Caco-2 (cell line): ENCODE measurements around the gene STX1B. TPM values are rescaled to one million over a fixed set of nuclear protein-coding genes. Genes with fewer than 3 reads are reported as not detected.

Experiments used
- BruUV-seq: library from RNA; stranded (reverse); fragments of 400-500 nt; replicated peaks from 2 replicates; lab custom pipeline; 2021; lab: Mats Ljungman, UMichigan
- CTCF ChIA-PET: fragments of 300-600 bp; sonication (Branson Sonifier 250); formaldehyde crosslinking; loops from one replicate; lab custom pipeline; 2022; ENCODE audit warnings: antibody characterized with exemption; lab: Charles Lee
- POLR2A ChIA-PET: fragments of 300-600 bp; sonication (Branson Sonifier 250); formaldehyde crosslinking; loops from one replicate; lab custom pipeline; 2022; ENCODE audit warnings: antibody characterized with exemption; lab: Charles Lee
- DNase-seq, 2 experiments: peaks; one replicate each; pipeline versions ENCODE4 v3.0.0 to v3.0.0-alpha.2; 2020 to 2022
- H3K27me3 ChIP-seq: replicated peaks from 2 replicates; pipeline ENCODE4 v1.6.0; 2011; ENCODE audit warnings: low read length; ENCODE audit not compliant: control insufficient read depth, insufficient read depth
- H3K36me3 ChIP-seq: 2 replicates; pipeline ENCODE4 v1.5.1; 2011; ENCODE audit warnings: low read length; ENCODE audit not compliant: control insufficient read depth, insufficient read depth
- H3K4me1 ChIP-seq: fragments of 250-450 bp; sonication (Bioruptor Pico); 2 replicates; pipeline ENCODE4 v1.5.1; 2020; ENCODE audit warnings: mild to moderate bottlenecking
- H3K4me3 ChIP-seq: 2 replicates; pipeline ENCODE4 v1.5.1; 2011; ENCODE audit warnings: low read depth, mild to moderate bottlenecking, control low read depth, low read length
- H3K9me3 ChIP-seq: fragments of 250-450 bp; sonication (Bioruptor Pico); 2 replicates; pipeline ENCODE4 v1.5.1; 2020; ENCODE audit warnings: mild to moderate bottlenecking, moderate library complexity
- H3K27ac Mint-ChIP-seq: one replicate; pipeline ENCODE4 v1.8.0; 2022; ENCODE audit warnings: mixed read lengths; ENCODE audit not compliant: unreplicated experiment
- H3K27me3 Mint-ChIP-seq: one replicate; pipeline ENCODE4 v1.8.0; 2022; ENCODE audit warnings: mixed read lengths; ENCODE audit not compliant: insufficient read depth, unreplicated experiment
- H3K36me3 Mint-ChIP-seq: one replicate; pipeline ENCODE4 v1.8.0; 2022; ENCODE audit warnings: mild to moderate bottlenecking, mixed read lengths; ENCODE audit not compliant: insufficient read depth, unreplicated experiment
- H3K4me1 Mint-ChIP-seq: one replicate; pipeline ENCODE4 v1.8.0; 2022; ENCODE audit warnings: low read depth, mixed read lengths; ENCODE audit not compliant: unreplicated experiment
- H3K4me3 Mint-ChIP-seq: one replicate; pipeline ENCODE4 v1.8.0; 2022; ENCODE audit warnings: mild to moderate bottlenecking, moderate library complexity, mixed read lengths; ENCODE audit not compliant: unreplicated experiment
- H3K9me3 Mint-ChIP-seq: one replicate; pipeline ENCODE4 v1.8.0; 2022; ENCODE audit warnings: mixed read lengths; ENCODE audit not compliant: unreplicated experiment
- intact Hi-C: fragments of 100-400 bp; cut with micrococcal nuclease; formaldehyde crosslinking; loops from one replicate; pipeline ENCODE4 v1.10.0; 2022; ENCODE audit not compliant: unreplicated experiment
- total RNA-seq: library from RNA; stranded (reverse); gene quantifications from 2 replicates; pipeline ENCODE4 v1.2.3, GENCODE V29; 2022
- TF ChIP-seq, protein P1 (sequence below), 2 experiments: fragments of 200-600 bp in 1 of 2; IDR thresholded peaks; 1 replicate in 1 of 2; 2 replicates in 1 of 2; pipeline versions ENCODE4 v1.5.1 to v1.8.0; 2011 to 2022; ENCODE audit warnings: antibody characterized with exemption in 1 of 2, control low read depth in 1 of 2, inconsistent platforms in 1 of 2, low read depth in 1 of 2, low read length in 1 of 2, mild to moderate bottlenecking in 1 of 2, moderate library complexity in 1 of 2; ENCODE audit not compliant: insufficient read depth in 1 of 2, severe bottlenecking in 1 of 2, unreplicated experiment in 1 of 2

STX1B gene
- total RNA-seq, 1 experiment from 2014 or later: 0.77 TPM

DNA sequence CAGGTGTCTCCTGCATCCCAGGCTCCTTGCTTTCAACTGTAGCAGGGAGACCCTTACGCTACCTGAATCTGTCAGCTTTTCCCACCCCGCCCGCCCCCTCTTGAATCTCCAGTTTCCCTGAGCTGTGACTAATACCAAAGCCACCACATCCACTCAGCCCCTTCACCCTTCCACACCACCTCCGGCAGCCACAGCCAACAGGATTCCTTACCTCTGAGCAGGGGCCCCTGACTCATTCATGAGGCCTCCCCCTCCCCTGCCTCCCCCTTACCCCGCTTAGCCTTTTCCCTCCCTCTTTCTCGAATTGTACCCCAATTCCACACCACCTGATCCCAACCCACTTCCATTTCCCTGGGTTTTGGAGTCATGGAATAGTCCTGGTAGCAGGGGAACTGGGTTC lies 2.3 kb downstream of the STX1B start:
- peaks cover 9% of the 10 kb centered on the region for H3K27me3 Mint-ChIP-seq
- H3K27me3 ChIP-seq: no peaks in the 10 kb centered on the region
- H3K27ac Mint-ChIP-seq: no peak overlapping the region
- DNase-seq: no peak
- H3K4me1 ChIP-seq: no peaks in the 10 kb centered on the region
- no peaks in the 10 kb centered on the region for H3K9me3 ChIP-seq
- H3K36me3 ChIP-seq: no peaks in the 10 kb centered on the region
- no TSS peak for BruUV-seq
- H3K36me3 Mint-ChIP-seq: no peaks in the 10 kb centered on the region
- TF ChIP-seq, protein P1, sequence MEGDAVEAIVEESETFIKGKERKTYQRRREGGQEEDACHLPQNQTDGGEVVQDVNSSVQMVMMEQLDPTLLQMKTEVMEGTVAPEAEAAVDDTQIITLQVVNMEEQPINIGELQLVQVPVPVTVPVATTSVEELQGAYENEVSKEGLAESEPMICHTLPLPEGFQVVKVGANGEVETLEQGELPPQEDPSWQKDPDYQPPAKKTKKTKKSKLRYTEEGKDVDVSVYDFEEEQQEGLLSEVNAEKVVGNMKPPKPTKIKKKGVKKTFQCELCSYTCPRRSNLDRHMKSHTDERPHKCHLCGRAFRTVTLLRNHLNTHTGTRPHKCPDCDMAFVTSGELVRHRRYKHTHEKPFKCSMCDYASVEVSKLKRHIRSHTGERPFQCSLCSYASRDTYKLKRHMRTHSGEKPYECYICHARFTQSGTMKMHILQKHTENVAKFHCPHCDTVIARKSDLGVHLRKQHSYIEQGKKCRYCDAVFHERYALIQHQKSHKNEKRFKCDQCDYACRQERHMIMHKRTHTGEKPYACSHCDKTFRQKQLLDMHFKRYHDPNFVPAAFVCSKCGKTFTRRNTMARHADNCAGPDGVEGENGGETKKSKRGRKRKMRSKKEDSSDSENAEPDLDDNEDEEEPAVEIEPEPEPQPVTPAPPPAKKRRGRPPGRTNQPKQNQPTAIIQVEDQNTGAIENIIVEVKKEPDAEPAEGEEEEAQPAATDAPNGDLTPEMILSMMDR (IDR thresholded peaks at IDR 0.05; ENCODE audit: insufficient read depth in 1 of 2, low read depth in 1 of 2, low read length in 1 of 2, severe bottlenecking in 1 of 2, unreplicated experiment in 1 of 2): no peak
- H3K4me1 Mint-ChIP-seq: peaks cover 12% of the 10 kb centered on the region
- CTCF ChIA-PET: no interaction called here
- POLR2A ChIA-PET: interaction anchor here (0.6 kb wide), 1 partner anchor 77 kb away, joined by 3 read pairs; no protein-coding TSS in a partner anchor
- intact Hi-C loops: no loop called here
- H3K4me3 ChIP-seq: no peak overlapping the region
- H3K9me3 Mint-ChIP-seq: no peaks in the 10 kb centered on the region
- H3K4me3 Mint-ChIP-seq: no peak overlapping the region

DNA sequence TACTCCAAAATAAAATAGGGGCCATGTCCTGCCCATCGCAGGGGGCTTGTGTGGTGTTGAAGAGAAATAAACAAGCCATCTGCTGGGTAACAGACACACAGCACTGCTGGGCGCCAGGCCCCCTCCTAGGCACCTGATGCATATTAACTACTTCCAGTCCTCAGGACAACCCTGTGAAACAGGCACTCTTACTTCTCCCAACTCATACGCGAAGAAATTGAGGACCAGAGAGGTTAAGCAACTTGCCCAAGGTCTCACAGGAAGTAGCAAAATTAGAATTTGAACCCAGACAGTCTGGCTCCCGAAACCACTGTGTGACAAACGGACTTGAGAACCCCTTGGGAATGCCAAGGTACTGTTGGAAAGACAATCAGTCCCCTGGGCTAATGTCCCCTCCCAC lies 2.8 kb downstream of the STX1B start:
- no peak for DNase-seq
- Histone ChIP-seq H3K4me3 (no peak overlapping the region), H3K36me3 (no peaks in the 10 kb centered on the region), H3K9me3 (no peaks in the 10 kb centered on the region), H3K27me3 (no peaks in the 10 kb centered on the region), H3K4me1 (no peaks in the 10 kb centered on the region)
- Mint-ChIP-seq H3K27ac (no peak overlapping the region), H3K36me3 (no peaks in the 10 kb centered on the region), H3K4me3 (no peak overlapping the region), H3K4me1 (peaks cover 12% of the 10 kb centered on the region), H3K27me3 (peaks cover 9% of the 10 kb centered on the region), H3K9me3 (no peaks in the 10 kb centered on the region)
- intact Hi-C loops: no loop called here
- TF ChIP-seq, protein P1 (IDR thresholded peaks at IDR 0.05; ENCODE audit: insufficient read depth in 1 of 2, low read depth in 1 of 2, low read length in 1 of 2, severe bottlenecking in 1 of 2, unreplicated experiment in 1 of 2): no peak
- POLR2A ChIA-PET: no interaction called here
- CTCF ChIA-PET: no interaction called here
- no TSS peak for BruUV-seq

DNA sequence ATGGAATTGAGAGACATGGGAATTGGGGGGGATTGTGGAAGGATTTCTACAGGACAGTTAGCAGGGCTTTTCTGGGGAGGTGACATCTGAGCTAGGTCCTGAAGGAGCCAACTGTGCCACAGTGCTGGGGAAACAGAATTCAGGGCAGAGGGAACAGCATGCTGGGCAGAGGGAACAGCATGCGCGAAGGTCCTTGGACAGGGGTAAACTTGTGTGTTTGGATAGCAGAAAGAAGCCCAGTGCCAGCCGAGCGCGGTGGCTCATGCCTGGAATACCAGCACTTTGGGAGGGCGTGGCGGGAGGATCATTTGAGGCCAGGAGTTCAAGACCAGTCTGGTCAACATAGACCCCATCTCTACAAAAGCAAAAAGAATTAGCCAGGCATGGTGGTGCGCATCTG lies 3.8 kb downstream of the STX1B start:
- POLR2A ChIA-PET: no interaction called here
- BruUV-seq: no TSS peak

More for the DNA sequence above, 3.8 kb downstream of the STX1B start:
- TF ChIP-seq, protein P1 (IDR thresholded peaks at IDR 0.05; ENCODE audit: insufficient read depth in 1 of 2, low read depth in 1 of 2, low read length in 1 of 2, severe bottlenecking in 1 of 2, unreplicated experiment in 1 of 2): no peak
- no peak for DNase-seq
- Mint-ChIP-seq H3K36me3 (no peaks in the 10 kb centered on the region), H3K9me3 (no peaks in the 10 kb centered on the region), H3K27me3 (peaks cover 3% of the 10 kb centered on the region), H3K4me3 (no peak overlapping the region), H3K27ac (no peak overlapping the region), H3K4me1 (peaks cover 12% of the 10 kb centered on the region)
- no peaks in the 10 kb centered on the region for H3K27me3 ChIP-seq
- no peaks in the 10 kb centered on the region for H3K36me3 ChIP-seq
- CTCF ChIA-PET: no interaction called here
- no peaks in the 10 kb centered on the region for H3K4me1 ChIP-seq
- no peak overlapping the region for H3K4me3 ChIP-seq
- intact Hi-C loops: no loop called here
- no peaks in the 10 kb centered on the region for H3K9me3 ChIP-seq
